NCI-H524 (cell line): Measurements from ENCODE around the gene METAP2.
A peak's percentile ranks its signal among the peaks of the same experiment; 100 is the strongest.
"Not testable (repeated sequence)": the region's sequence is repeated elsewhere in the genome, so short reads cannot be mapped to it uniquely, and the experiment has no call there.

Experiments
- DNase-seq, 2 experiments: peaks; one replicate each; lab custom pipeline; 2025; lab: John Stamatoyannopoulos, UW

Gene METAP2

GRCh38 chr12:95462551-95462950 is 11.4 kb upstream of the METAP2 start:
- no peak for DNase-seq

DNA sequence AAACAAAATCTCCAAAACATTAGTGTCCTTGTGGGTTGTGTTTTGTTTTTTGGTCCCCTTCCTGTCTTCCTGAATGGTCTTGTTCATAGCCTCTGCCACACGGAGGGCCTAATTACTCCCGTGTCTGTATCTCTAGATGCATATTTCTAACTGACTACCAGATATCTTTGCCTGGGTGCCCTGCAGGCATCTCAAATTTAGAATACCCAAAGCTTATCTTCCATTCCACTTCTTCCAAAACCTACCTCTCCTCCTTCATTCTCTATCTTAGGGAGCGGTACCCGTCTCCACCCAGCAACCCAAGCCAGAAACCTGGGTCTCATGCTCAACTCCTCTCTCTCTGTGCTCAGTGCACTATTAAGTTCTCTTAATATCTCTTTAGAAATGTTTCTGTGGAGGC is 10.9 kb upstream of the METAP2 start:
- no peak for DNase-seq

DNA sequence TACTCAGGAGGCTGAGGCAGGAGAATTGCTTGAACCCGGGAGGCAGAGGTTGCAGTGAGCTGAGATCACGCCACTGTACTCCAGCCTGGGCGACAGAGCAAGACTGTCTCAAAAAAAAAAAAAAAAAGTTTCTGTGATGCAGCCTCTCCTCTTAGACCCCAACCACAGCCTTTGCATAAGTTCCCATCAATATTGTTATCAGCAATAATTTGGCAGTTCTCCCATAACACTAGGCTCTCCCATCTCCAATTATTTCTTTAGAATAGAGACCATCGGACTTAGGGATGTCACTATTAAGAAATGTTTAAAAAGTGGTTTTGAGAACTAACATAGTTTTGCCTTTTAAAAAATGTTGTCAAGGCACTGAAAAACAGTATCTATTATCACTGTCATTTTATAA is 10.2 kb upstream of the METAP2 start:
- not testable (repeated sequence) for DNase-seq

DNA sequence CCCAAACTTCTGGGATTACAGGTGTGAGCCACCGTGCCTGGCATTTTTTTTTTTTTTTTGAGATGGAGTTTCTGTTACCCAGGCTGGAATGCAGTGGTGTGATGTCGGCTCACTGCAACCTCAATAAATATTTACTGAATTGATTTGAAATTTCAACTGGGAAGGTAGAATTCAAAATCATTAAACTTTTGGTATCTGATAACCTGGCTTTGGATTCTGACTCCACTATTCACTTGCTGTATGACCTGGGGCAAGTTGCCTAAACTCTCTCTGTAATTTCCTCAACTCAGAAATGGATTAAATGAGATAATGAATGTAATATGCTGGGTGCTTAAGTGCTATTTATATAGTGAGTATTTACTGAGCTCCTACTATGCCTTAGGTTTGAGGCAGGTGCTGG is 8.7 kb upstream of the METAP2 start:
- no peak for DNase-seq

GRCh38 chr12:95470300-95470699 is 3.7 kb upstream of the METAP2 start:
- no peak for DNase-seq

DNA sequence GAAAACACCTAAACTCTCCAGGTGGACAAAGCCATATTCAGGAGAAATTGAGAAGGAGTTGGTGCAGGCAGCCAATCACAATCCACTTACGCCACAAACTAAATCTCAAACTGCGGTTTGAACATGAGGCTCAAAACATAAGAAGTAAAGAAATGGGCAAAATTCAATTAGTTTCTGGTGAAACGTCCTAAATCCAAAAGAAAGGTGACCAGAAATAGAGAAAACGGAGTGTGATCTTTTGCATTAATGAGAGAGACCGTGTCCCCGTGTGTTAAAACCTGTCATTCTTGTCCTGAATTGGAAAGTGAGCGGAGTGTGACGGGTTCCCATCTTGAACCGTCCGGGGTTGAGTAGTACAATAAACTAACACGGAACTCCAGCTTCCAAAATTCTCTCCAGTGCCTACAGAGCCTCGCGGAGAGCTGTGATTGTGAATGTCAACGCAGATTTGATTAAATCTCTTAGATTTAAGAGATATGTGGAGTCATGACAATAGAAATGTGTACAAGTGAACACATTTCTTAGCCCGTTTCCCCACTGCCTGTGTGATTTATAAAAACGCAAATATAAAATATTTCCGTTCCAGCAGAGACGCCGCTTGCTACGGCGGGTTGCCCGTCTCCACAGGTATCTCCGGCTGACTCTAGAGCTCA is 595 bp upstream of the METAP2 start:
- DNase-seq = peak; percentile 9 to 54

- peak in 1 of 2 experiments; percentile 23 for DNase-seq
Measured at GRCh38 chr12:95474660-95474958, 657 bp downstream of the METAP2 start.

GRCh38 chr12:95480230-95480629 is 6.3 kb downstream of the METAP2 start:
- no peak for DNase-seq

DNA sequence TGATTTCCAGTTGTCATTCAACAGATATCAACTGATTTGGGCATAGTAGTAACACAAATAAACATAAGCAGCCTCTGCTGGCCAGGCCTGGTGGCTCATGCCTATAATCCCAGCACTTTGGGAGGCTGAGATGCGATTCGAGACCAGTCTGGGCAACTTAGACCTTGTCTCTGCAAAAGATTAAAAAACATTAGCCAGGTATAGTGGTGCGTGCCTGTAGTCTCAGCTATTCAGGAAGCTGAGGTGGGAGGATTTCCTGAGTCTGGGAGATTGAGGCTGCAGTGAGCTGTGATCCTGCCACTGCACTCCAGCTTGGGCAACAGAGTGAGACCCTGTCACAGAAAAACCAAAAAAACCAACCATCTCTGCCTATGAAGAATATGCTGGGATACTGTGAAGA is 7.1 kb downstream of the METAP2 start:
- no peak for DNase-seq

- DNase-seq = no peak
Measured at GRCh38 chr12:95481888-95482287, 7.9 kb downstream of the METAP2 start.

- not testable (repeated sequence) for DNase-seq
Measured at GRCh38 chr12:95482564-95482963, 8.6 kb downstream of the METAP2 start.

DNA sequence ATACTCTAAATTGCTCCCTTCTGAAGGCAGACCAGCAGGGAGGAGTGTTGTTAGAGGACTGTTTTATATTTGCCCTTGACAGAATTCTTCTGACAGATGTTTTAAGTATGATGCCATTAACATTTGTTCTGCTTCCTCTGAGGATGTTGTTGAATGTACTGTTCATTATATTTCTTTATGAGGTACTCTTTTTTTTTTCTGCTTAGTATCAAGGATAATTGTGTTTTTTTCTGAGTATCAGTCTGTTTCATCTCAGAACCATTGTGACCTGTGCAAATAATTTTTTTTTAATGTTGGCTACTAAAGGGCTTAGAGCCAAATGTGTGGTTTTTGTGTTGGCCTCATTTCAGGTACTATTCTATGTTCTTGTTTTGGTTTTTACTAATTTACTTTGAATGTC is 10.6 kb downstream of the METAP2 start:
- no peak for DNase-seq

GRCh38 chr12:95487024-95487423 is 13.1 kb downstream of the METAP2 start:
- DNase-seq = no peak

DNA sequence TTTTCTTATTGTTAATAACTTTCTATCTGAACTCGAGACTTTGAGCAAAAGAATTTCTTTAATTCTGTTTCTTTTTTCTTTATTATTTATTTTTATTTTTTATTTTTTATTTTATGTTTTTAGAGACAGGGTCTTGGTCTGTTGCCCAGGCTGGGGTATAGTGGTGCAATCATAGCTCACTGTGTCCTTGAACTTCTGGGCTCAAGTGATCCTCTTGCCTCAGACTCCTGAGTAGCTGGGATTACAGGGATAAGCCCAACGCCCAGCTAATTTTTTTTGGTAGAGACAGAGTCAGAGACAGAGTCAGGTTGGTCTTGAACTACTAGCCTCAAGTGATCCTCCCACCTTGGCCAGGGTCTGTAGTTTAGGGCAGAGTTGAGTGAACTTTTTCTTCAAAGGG is 18.5 kb downstream of the METAP2 start:
- no peak for DNase-seq

- no peak for DNase-seq
Measured at GRCh38 chr12:95494888-95495287, 20.9 kb downstream of the METAP2 start.

DNA sequence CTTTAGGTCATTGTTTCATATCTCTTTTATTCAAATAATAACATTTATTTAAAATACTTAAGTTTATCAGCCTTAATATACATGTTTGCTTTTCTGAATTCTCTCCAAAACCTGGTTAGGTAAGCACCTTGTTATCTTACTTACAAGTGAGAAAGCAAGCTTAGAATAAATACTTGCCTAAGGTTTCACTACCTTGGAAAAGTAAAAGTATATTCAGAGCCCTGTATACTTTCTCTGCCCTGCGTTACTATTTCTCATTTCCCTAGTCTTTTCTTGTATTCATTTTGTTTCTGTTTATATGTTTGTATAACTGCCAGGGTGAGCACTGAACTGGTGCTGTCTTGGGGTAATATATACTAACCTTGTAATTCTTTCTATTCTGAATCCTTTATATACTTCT is 21.5 kb downstream of the METAP2 start:
- no peak for DNase-seq

DNA sequence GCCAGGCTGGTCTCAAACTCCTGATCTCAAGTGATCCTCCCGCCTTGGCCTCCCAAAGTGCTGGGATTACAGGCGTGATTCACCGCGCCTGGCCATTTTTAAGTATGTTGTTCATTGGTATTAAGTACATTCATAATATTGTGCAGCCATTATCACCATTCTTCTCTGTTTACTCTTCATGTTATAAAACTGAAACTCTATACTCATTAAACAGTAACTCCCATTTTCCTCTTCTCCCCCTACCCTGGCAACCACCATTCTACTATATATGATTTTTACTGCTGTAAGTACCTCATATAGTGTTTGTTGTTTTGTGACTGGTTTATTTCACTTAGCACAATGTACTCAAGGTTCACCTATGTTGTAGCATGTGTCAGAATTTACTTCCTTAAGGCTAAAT is 23.1 kb downstream of the METAP2 start:
- DNase-seq = no peak

- DNase-seq = no peak
Measured at GRCh38 chr12:95498968-95499367, 25.0 kb downstream of the METAP2 start.

GRCh38 chr12:95499772-95500171 is 25.8 kb downstream of the METAP2 start:
- DNase-seq = no peak

GRCh38 chr12:95504140-95504539 is 30.2 kb downstream of the METAP2 start:
- no peak for DNase-seq

DNA sequence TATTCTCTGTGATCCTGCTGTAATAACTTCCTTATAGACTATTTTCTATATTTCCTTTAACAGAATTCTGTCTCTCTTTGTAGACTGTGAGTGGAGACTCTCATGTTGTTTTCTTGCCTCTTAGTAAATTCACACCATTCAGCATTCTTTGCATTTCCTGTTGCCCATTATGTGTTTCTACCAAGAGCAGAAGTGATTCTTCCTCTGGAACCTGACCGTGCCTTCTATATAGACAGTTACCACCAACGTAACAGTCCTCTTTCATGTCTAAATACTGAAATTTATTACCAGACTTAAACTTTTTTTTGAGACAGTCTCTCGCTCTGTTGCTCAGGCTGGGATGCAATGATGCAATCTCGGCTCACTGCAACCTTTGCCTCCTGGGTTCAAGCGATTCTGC is 31.1 kb downstream of the METAP2 start:
- no peak for DNase-seq

- no peak for DNase-seq
Measured at GRCh38 chr12:95506707-95507523, 33.0 kb downstream of the METAP2 start.

DNA sequence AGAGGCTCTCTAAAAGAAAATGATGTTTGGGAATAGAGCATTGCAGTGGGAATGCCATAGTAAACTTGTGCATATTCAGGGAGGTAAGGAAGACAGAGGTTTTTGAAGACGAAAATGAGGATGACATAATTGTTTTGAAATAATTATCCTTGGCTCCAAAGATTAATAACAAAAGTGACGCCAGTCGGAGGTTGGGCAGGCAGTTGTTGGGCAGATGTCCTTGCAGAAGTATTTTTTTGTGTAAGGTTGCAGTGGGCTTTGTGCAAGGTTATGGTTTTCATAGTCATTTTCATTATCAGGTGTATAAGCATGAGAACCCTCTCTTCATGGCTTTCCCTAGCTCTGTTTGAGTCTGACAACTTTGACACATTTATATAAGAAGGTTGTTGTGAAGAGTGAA is 35.3 kb downstream of the METAP2 start:
- no peak for DNase-seq

DNA sequence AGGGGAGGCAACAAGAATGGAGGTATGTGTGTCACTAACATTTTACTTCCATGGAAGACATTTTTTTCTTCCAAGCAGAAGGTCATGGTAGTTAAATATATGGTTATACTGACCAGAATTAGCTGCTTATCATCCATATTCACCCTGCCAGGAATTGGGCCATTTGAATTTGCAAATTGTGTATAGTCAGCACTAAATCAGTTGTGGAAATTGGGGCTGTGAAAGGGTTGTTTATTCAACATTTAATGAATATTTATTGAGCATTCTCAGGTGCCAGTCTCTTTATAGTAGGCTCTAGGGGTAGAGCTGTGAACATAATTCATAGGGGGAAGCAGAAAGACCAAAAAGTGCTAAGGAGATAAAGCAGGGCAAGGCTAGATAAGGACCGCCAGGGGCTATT is 38.0 kb downstream of the METAP2 start:
- DNase-seq = no peak
